ENCODE measurements around the gene DLL3. TPM values are rescaled to one million over a fixed set of nuclear protein-coding genes. Genes with fewer than 3 reads are reported as not detected.

The DLL3 gene
- total and polyA plus RNA-seq, 9 of the 15 experiments (the other 6 are each of a cell fraction or from before 2014, with no cell fraction given): 0.80 to 6.3 (median 1.2) TPM

DNA sequence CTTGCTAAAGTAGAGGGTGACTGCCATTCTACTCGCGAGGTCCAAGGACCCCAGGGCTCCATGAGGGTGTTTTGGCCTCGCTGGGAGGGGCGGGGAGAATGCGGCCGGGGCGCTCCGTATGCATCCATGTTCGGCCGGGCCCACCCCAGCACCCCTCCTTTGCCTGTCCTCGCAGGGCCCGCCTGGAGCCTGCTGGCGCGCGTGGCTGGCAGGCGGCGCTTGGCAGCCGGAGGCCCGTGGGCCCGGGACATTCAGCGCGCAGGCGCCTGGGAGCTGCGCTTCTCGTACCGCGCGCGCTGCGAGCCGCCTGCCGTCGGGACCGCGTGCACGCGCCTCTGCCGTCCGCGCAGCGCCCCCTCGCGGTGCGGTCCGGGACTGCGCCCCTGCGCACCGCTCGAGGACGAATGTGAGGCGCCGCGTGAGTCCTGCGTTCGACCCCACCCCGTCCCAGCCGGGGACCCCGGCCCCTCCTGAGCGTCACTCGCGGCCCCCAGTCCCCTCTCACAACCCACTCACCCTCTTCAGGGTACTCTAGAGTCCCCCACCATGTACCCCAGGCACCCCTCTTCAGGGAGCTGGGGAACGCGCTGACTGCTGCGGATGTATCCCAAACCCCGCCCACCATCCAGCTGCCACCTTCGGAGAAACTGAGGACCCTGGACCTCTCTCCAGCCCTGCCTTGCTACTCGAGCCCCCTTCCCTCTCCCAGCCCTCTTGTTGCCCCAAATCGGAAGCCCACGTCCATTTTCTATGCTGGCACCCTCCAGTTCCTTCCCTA, 4.1 kb downstream of the DLL3 start (continued):
- TF ChIP-seq ZNF277 (CRISPR knock-in tag; IDR thresholded peaks at IDR 0.05; ENCODE audit: borderline replicate concordance): no peak
- TF ChIP-seq, protein P1, sequence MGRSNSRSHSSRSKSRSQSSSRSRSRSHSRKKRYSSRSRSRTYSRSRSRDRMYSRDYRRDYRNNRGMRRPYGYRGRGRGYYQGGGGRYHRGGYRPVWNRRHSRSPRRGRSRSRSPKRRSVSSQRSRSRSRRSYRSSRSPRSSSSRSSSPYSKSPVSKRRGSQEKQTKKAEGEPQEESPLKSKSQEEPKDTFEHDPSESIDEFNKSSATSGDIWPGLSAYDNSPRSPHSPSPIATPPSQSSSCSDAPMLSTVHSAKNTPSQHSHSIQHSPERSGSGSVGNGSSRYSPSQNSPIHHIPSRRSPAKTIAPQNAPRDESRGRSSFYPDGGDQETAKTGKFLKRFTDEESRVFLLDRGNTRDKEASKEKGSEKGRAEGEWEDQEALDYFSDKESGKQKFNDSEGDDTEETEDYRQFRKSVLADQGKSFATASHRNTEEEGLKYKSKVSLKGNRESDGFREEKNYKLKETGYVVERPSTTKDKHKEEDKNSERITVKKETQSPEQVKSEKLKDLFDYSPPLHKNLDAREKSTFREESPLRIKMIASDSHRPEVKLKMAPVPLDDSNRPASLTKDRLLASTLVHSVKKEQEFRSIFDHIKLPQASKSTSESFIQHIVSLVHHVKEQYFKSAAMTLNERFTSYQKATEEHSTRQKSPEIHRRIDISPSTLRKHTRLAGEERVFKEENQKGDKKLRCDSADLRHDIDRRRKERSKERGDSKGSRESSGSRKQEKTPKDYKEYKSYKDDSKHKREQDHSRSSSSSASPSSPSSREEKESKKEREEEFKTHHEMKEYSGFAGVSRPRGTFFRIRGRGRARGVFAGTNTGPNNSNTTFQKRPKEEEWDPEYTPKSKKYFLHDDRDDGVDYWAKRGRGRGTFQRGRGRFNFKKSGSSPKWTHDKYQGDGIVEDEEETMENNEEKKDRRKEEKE (IDR thresholded peaks at IDR 0.05; ENCODE audit: borderline replicate concordance in 1 of 2, control insufficient read depth in 1 of 2, low read depth in 2 of 2, low read length in 1 of 2): 0 out of 4 replicates have a peak, but pooled peaks of 1 of the 2 experiments have one; percentile 76
- no peak for TF ChIP-seq FOXA1 (IDR thresholded peaks at IDR 0.05; ENCODE audit: borderline replicate concordance)
- TF ChIP-seq ZNF274 (IDR thresholded peaks at IDR 0.05; ENCODE audit: borderline replicate concordance, low read depth, low read length): no peak
- TF ChIP-seq RBM25 (IDR thresholded peaks at IDR 0.05; ENCODE audit: low read depth, low read length, severe bottlenecking): peak; percentile 32
- no peak for TF ChIP-seq EGR1 (conservative IDR thresholded peaks at IDR 0.05)
- TF ChIP-seq ZNF511 (CRISPR knock-in tag; IDR thresholded peaks at IDR 0.05): peak; percentile 99
- TF ChIP-seq, protein P2, sequence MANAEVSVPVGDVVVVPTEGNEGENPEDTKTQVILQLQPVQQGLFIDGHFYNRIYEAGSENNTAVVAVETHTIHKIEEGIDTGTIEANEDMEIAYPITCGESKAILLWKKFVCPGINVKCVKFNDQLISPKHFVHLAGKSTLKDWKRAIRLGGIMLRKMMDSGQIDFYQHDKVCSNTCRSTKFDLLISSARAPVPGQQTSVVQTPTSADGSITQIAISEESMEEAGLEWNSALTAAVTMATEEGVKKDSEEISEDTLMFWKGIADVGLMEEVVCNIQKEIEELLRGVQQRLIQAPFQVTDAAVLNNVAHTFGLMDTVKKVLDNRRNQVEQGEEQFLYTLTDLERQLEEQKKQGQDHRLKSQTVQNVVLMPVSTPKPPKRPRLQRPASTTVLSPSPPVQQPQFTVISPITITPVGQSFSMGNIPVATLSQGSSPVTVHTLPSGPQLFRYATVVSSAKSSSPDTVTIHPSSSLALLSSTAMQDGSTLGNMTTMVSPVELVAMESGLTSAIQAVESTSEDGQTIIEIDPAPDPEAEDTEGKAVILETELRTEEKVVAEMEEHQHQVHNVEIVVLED (CRISPR knock-in tag; IDR thresholded peaks at IDR 0.05): peak; percentile 70
- TF ChIP-seq COPS2 (conservative IDR thresholded peaks at IDR 0.05): no peak
- TF ChIP-seq, protein P3, sequence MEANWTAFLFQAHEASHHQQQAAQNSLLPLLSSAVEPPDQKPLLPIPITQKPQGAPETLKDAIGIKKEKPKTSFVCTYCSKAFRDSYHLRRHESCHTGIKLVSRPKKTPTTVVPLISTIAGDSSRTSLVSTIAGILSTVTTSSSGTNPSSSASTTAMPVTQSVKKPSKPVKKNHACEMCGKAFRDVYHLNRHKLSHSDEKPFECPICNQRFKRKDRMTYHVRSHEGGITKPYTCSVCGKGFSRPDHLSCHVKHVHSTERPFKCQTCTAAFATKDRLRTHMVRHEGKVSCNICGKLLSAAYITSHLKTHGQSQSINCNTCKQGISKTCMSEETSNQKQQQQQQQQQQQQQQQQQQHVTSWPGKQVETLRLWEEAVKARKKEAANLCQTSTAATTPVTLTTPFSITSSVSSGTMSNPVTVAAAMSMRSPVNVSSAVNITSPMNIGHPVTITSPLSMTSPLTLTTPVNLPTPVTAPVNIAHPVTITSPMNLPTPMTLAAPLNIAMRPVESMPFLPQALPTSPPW (CRISPR knock-in tag; IDR thresholded peaks at IDR 0.05): no peak
- TF ChIP-seq E2F5 (CRISPR knock-in tag; IDR thresholded peaks at IDR 0.05): peak; percentile 98
- TF ChIP-seq CBX2 (IDR thresholded peaks at IDR 0.05; ENCODE audit: insufficient read depth, low read length, poor library complexity, severe bottlenecking): no peak
- TF ChIP-seq, protein P4, sequence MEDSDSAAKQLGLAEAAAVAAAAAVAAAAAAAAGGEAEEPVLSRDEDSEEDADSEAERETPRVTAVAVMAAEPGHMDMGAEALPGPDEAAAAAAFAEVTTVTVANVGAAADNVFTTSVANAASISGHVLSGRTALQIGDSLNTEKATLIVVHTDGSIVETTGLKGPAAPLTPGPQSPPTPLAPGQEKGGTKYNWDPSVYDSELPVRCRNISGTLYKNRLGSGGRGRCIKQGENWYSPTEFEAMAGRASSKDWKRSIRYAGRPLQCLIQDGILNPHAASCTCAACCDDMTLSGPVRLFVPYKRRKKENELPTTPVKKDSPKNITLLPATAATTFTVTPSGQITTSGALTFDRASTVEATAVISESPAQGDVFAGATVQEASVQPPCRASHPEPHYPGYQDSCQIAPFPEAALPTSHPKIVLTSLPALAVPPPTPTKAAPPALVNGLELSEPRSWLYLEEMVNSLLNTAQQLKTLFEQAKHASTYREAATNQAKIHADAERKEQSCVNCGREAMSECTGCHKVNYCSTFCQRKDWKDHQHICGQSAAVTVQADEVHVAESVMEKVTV (CRISPR knock-in tag; IDR thresholded peaks at IDR 0.05): no peak
- TF ChIP-seq FOXK1 (CRISPR knock-in tag; IDR thresholded peaks at IDR 0.05; ENCODE audit: borderline replicate concordance): peak; percentile 81; the same call in 1 of the 2 replicates

Data from K562 (cell line).